ENCODE results near the gene GSTCD. TPM values are rescaled to one million over a fixed set of nuclear protein-coding genes. Genes with fewer than 3 reads are reported as not detected.

GSTCD gene
- total RNA-seq, 1 experiment from 2014 or later, result 21.3 TPM

DNA sequence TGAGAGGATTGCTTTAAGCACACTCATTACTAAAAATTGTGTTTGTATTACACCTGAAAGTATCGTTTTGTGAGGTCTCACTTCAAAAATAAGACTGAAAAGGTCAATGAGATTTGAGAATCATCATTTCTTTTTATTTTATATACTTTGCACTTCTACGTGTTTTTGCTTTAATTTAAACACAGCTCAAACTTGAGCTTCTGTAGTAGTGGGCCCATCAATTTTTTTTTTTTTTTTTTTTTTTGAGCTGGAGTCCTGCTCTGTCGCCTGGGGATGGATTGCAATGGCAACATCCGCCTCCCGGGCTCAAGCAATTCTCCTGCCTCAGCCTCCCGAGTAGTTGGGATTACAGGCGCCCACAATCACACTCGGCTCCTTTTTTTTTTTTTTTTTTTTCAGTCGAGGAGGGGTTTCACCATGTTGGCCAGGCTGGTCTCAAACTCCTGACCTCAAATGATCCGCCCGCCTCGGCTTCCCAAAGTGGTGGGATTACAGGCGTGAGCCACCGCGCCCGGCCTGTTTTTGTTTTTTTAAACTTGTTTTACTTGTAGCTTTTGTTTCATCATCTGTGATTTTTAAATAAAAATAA, 1.5 kb downstream of the GSTCD start:
- H3K36me3 ChIP-seq (ENCODE audit: control insufficient read depth, insufficient read depth, low read length), result no peaks in the 10 kb centered on the region
- peaks cover 6% of the 10 kb centered on the region for H3K36me3 Mint-ChIP-seq (ENCODE audit: insufficient read depth, unreplicated experiment)
- no peaks in the 10 kb centered on the region for H3K27me3 ChIP-seq (replicated peaks; ENCODE audit: control insufficient read depth, insufficient read depth, low read length)
- H3K27me3 Mint-ChIP-seq (ENCODE audit: insufficient read depth, unreplicated experiment), result no peaks in the 10 kb centered on the region
- H3K4me3 Mint-ChIP-seq (ENCODE audit: unreplicated experiment), result peak overlapping the region; percentile 89
- H3K4me1 ChIP-seq, result no peaks in the 10 kb centered on the region; the same call in 1 of the 2 replicates
- BruUV-seq (replicated peaks), result no TSS peak
- DNase-seq, result no peak
- TF ChIP-seq, protein P1, sequence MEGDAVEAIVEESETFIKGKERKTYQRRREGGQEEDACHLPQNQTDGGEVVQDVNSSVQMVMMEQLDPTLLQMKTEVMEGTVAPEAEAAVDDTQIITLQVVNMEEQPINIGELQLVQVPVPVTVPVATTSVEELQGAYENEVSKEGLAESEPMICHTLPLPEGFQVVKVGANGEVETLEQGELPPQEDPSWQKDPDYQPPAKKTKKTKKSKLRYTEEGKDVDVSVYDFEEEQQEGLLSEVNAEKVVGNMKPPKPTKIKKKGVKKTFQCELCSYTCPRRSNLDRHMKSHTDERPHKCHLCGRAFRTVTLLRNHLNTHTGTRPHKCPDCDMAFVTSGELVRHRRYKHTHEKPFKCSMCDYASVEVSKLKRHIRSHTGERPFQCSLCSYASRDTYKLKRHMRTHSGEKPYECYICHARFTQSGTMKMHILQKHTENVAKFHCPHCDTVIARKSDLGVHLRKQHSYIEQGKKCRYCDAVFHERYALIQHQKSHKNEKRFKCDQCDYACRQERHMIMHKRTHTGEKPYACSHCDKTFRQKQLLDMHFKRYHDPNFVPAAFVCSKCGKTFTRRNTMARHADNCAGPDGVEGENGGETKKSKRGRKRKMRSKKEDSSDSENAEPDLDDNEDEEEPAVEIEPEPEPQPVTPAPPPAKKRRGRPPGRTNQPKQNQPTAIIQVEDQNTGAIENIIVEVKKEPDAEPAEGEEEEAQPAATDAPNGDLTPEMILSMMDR (IDR thresholded peaks at IDR 0.05; ENCODE audit: insufficient read depth in 1 of 2, low read depth in 1 of 2, low read length in 1 of 2, severe bottlenecking in 1 of 2, unreplicated experiment in 1 of 2), result no peak
- ChIA-PET CTCF (no interaction called here), POLR2A (no interaction called here)
- peaks cover 17% of the 10 kb centered on the region for H3K4me1 Mint-ChIP-seq (ENCODE audit: low read depth, unreplicated experiment)
- no peaks in the 10 kb centered on the region for H3K9me3 Mint-ChIP-seq (ENCODE audit: unreplicated experiment)
- H3K9me3 ChIP-seq, result no peaks in the 10 kb centered on the region
- no peak overlapping the region for H3K27ac Mint-ChIP-seq (ENCODE audit: unreplicated experiment)
- intact Hi-C loops (cut with micrococcal nuclease; ENCODE audit: unreplicated experiment), result no loop called here
- H3K4me3 ChIP-seq (ENCODE audit: low read depth, low read length), result peak overlapping the region; percentile 54

DNA sequence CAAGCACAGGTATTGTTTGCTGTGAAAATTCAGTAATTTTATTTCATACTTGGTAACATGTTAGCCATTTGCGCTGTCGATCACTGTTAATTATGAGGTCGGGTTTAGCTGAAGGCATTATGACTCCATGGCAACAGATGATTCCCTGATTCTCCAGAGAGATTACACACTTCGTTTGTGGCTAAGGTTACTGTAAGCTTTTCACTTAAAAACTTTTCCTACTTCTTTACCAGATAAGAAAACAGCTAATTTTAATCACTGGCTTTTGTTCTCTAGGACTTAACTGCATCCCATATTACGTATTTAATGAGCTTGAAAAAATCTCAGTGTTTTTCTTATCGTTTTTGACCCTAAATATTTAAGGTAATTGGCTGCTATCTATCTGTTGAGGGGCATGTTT, 2.1 kb downstream of the GSTCD start:
- no peaks in the 10 kb centered on the region for H3K27me3 ChIP-seq (replicated peaks; ENCODE audit: control insufficient read depth, insufficient read depth, low read length)
- Mint-ChIP-seq H3K27ac (ENCODE audit: unreplicated experiment) (no peak overlapping the region), H3K9me3 (ENCODE audit: unreplicated experiment) (no peaks in the 10 kb centered on the region), H3K4me3 (ENCODE audit: unreplicated experiment) (no peak overlapping the region), H3K36me3 (ENCODE audit: insufficient read depth, unreplicated experiment) (peaks cover 6% of the 10 kb centered on the region), H3K27me3 (ENCODE audit: insufficient read depth, unreplicated experiment) (no peaks in the 10 kb centered on the region), H3K4me1 (ENCODE audit: low read depth, unreplicated experiment) (peaks cover 17% of the 10 kb centered on the region)
- no peak overlapping the region for H3K4me3 ChIP-seq (ENCODE audit: low read depth, low read length)
- no TSS peak for BruUV-seq (replicated peaks)
- POLR2A ChIA-PET, result no interaction called here
- intact Hi-C loops (cut with micrococcal nuclease; ENCODE audit: unreplicated experiment), result no loop called here
- DNase-seq, result no peak
- H3K4me1 ChIP-seq, result no peaks in the 10 kb centered on the region; the same call in 1 of the 2 replicates
- CTCF ChIA-PET, result no interaction called here
- TF ChIP-seq, protein P1 (IDR thresholded peaks at IDR 0.05; ENCODE audit: insufficient read depth in 1 of 2, low read depth in 1 of 2, low read length in 1 of 2, severe bottlenecking in 1 of 2, unreplicated experiment in 1 of 2), result no peak
- H3K36me3 ChIP-seq (ENCODE audit: control insufficient read depth, insufficient read depth, low read length), result no peaks in the 10 kb centered on the region
- H3K9me3 ChIP-seq, result no peaks in the 10 kb centered on the region

DNA sequence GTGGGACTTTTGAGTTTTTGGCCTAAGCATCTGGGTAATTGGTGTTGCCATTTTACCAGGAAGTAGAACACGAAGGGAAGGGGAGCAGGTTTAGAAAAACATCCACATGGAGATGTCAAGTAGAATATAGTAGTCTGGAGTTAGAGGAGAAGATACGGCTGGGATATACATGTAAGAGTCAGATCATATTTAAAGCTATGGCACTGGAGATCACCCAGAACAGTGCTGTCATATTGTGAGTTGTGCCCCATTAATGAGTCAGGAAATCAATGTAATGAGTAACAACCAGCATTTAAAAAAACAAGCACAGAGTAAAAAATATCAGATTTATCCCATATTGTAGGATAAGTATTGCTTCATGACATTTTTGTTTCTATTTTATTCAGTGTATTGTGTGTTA, 4.2 kb downstream of the GSTCD start:
- POLR2A ChIA-PET, result no interaction called here

More for the DNA sequence above, 4.2 kb downstream of the GSTCD start:
- H3K27me3 ChIP-seq (replicated peaks; ENCODE audit: control insufficient read depth, insufficient read depth, low read length), result no peaks in the 10 kb centered on the region
- no peak overlapping the region for H3K4me3 ChIP-seq (ENCODE audit: low read depth, low read length)
- Mint-ChIP-seq H3K27ac (ENCODE audit: unreplicated experiment) (no peak overlapping the region), H3K9me3 (ENCODE audit: unreplicated experiment) (no peaks in the 10 kb centered on the region), H3K4me3 (ENCODE audit: unreplicated experiment) (no peak overlapping the region), H3K36me3 (ENCODE audit: insufficient read depth, unreplicated experiment) (peaks cover 11% of the 10 kb centered on the region), H3K4me1 (ENCODE audit: low read depth, unreplicated experiment) (peaks cover 3% of the 10 kb centered on the region), H3K27me3 (ENCODE audit: insufficient read depth, unreplicated experiment) (no peaks in the 10 kb centered on the region)
- CTCF ChIA-PET, result no interaction called here
- no peaks in the 10 kb centered on the region; the same call in 1 of the 2 replicates for H3K4me1 ChIP-seq
- no peaks in the 10 kb centered on the region for H3K36me3 ChIP-seq (ENCODE audit: control insufficient read depth, insufficient read depth, low read length)
- DNase-seq, result no peak
- no peaks in the 10 kb centered on the region for H3K9me3 ChIP-seq
- intact Hi-C loops (cut with micrococcal nuclease; ENCODE audit: unreplicated experiment), result no loop called here
- TF ChIP-seq, protein P1 (IDR thresholded peaks at IDR 0.05; ENCODE audit: insufficient read depth in 1 of 2, low read depth in 1 of 2, low read length in 1 of 2, severe bottlenecking in 1 of 2, unreplicated experiment in 1 of 2), result no peak
- BruUV-seq (replicated peaks), result no TSS peak
